Neural progenitor cell (in vitro differentiated cells): ENCODE data around the gene ZXDC.

Experiments used
- CTCF ChIP-seq: fragments of 200-600 bp; sonication (generic); IDR thresholded peaks from 2 replicates; pipeline ENCODE4 v1.5.1; 2017; ENCODE audit warnings: antibody characterized with exemption, mild to moderate bottlenecking
- EZH2phosphoT487 ChIP-seq: fragments of 200-600 bp; sonication (generic); IDR thresholded peaks from 2 replicates; pipeline ENCODE4 v1.6.1; 2017; ENCODE audit warnings: antibody characterized with exemption

DNA sequence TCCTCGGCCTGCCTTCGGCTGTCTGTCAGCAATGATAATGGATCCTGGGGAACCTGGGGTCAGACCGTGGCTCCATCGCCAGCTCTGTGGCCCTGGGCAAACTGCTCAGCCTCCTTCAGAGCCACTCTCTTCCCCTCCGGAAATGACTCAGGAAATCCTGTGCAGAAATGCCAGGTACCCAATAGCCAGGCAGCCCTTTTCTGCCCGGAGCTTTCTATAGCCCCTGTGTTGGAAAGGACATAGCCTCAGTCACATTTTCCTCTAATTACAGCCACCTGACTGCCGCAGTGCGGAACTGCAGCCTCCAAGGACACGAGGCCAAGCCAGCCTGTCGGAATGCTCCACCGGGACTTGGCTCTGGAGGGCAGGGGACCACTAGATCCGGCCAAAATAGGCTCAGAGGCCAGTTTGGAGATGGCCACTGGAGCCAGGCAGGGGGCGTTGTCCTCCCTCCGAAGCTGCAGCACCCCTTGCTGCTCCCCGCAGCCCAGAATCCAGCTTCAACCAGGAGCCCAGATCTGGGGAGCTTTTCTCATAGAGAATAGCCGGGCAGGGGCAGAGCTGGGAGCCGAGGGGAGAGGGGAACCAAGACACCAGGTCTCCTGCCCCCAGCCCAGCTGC, 11.6 kb upstream of the ZXDC start:
- TF ChIP-seq CTCF, result peak; percentile 35
- TF ChIP-seq EZH2phosphoT487, result no peak
